Measurements from ENCODE around the gene TRIM71.
"Not testable (repeated sequence)": the region's sequence is repeated elsewhere in the genome, so short reads cannot be mapped to it uniquely, and the experiment has no call there.

The TRIM71 gene

DNA sequence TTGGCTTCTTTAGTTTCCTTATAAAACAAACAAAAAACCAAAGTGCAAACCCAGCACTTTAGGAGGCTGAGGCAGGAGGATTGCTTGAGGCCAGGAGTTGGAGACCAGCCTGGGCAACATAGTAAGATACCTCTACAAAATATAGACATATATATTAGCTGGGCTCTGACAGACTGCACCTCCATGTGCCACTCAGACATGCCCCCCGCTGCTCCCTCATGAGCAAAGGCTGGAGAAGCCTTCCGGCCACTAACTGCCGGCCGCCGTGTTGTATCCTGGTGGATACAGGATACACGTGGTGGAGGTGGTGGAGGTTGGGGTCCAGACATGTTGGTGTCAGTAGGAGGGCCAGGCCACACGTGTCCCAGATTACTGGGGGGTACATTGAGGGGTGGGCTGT, 104.3 kb downstream of the TRIM71 start:
- no peak overlapping the region for H3K4me3 ChIP-seq (ENCODE audit: low read depth, low read length)

DNA sequence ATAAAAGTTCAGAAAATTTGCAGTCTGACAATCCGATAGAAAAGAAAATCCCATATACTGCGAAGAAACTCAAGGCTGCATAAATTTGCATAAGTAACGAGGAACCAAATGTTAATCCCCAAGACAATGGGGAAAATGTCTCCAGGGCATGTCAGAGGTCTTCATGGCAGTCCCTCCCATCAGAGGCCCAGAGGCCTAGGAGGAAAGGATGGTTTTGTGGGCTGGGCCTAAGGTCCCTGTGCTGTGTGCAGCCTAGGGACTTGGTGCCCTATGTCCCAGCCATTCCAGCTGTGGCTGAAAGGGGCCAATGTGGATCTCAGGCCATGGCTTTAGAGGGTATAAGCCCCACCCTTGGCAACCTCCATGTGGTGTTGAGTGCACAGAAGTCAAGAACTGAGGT, 112.4 kb downstream of the TRIM71 start:
- no peak overlapping the region for H3K4me3 ChIP-seq (ENCODE audit: low read depth, low read length)

DNA sequence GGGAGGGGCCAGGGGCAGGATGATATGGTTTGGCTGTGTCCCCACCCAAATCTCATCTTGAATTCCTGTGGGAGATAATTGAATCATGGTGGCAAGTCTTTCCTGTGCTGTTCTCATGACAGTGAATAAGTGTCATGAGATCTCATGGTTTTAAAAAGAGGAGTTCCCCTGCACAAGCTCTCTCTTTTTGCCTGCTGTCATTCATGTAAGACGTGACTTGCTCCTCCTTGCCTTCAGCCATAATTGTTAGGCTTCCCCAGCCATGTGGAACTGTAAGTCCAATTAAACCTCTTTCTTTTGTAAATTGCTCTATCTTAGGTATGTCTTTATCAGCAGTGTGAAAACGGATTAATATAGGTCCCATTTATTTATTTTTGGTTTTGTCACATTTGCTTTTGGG, 113.5 kb downstream of the TRIM71 start:
- H3K4me3 ChIP-seq (ENCODE audit: low read depth, low read length) = not testable (repeated sequence)

DNA sequence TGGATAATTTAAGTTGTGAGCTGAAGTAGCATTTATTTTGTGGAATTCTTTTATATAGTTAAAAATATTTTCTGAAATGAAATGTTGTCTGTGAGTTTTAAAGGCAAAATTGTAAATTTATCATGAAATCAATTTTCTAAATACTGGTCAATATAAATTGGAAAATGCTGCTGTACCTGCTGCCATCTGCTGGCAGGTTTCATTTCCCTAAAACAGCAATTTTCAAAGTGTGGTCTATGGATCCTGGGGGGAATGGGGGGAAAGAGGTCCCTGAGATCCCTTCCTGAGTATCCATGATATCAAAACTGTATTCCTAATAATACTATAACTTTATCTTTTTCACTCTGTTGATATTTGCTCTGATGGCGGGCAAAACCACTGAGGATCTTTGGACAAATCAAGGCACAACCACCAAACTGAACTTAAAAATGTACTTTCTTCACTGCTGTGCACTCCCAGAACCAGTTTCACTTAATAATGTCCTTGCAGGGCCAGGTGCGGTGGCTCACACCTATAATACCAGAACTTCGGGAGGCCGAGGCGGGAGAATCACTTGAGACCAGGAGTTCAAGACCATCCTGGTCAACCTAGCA, 116.4 kb downstream of the TRIM71 start:
- H3K4me3 ChIP-seq (ENCODE audit: low read depth, low read length) = no peak overlapping the region

DNA sequence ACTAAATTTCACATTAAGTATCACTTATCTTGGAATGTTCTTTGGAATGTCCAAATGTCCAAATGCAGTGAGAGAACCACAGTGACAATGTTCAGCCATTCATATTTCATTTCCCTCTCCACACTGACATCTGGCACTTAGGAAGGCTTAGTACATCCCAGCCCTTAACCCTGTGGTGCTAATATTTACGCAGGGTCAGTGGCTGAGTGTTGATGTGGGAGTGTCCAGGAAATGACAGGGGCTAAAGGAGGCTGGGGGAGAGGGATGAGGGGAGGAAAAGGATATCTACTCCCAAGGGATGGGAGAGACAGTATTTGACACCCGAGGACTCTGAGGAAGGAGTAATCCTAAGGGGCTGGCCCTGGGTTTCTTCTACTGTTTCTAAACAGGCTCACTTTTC, 119.5 kb downstream of the TRIM71 start:
- no peak overlapping the region for H3K4me3 ChIP-seq (ENCODE audit: low read depth, low read length)

DNA sequence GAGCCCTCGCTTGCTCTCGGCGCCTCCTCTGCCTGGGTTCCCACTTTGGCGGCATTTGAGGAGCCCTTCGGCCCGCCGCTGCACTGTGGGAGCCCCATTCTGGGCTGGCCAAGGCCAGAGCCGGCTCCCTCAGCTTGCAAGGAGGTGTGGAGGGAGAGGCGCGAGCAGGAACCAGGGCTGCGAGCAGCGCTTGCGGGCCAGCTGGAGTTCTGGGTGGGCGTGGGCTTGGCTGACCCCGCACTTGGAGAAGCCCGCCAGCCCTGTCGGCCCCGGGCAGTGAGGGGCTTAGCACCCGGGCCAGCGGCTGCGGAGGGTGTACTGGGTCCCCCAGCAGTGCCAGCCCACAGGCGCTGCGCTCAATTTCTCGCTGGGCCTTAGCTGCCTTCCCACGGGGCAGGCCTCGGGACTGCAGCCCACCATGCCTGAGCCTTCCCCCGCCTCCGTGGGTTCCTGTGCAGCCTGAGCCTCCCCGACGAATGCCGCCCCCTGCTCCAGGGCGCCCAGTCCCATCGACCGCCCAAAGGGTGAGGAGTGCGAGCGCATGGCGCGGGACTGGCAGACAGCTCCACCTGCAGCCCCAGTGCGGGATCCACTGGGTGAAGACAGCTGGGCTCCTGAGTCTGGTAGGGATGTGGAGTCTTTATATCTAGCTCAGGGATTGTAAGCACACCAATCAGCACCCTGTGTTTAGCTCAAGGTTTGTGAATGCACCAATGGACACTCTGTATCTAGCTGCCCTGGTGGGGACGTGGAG, 121.9 kb downstream of the TRIM71 start:
- not testable (repeated sequence) for H3K4me3 ChIP-seq (ENCODE audit: low read depth, low read length)

DNA sequence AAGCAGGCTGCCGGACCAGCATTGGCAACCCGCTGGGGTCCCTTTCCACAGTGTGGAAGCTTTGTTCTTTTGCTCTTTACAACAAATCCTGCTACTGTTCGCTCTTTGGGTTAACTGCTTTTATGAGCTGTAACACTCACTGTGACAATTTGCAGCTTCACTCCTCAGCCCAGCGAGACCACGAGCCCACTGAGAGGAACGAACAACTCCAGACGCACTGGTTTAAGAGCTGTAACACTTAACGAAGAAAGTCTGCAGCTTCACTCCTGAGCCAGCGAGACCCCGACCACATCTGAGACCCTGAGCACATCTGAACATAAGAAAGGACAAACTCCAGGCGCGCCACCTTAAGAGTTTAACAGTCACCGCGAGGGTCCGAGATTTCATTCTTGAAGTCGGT, 122.9 kb downstream of the TRIM71 start:
- no peak overlapping the region for H3K4me3 ChIP-seq (ENCODE audit: low read depth, low read length)

DNA sequence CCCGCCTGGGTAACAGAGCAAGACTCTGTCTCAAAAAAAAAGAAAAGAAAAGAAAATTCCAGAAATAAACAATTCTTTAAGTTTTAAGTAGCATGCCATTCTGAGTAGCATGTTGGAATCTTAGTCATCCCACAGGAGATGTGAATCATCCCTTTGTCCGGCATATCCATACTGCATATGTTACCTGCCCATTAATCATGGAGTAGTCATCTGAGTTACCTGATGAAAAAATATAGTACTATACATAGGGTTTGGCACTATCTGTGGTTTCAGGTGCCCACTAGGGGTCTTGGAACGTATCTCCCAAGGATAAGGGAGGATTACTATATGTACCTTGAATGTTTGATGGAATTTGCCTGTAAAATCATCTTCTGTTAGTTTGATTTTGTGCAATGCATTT, 127.3 kb downstream of the TRIM71 start:
- no peak overlapping the region for H3K4me3 ChIP-seq (ENCODE audit: low read depth, low read length)

DNA sequence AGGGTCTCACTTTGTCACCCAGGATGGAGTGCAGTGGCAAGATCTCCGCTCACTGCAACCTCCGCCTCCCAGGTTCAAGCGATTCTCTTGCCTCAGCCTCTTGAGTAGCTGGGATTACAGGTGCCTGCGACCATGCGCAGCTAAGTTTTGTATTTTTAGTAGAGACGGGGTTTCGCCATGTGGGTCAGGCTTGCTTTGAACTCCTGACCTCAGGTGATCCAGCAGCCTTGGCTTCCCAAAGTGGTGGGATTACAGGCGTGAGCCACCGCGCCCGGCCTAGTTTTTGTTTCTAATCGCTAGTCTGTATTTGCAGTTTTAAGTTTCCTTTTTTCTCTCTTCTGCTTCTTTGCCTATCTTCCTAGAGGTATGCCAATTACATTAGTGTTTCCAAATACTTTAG, 127.8 kb downstream of the TRIM71 start:
- H3K4me3 ChIP-seq (ENCODE audit: low read depth, low read length) = not testable (repeated sequence)

DNA sequence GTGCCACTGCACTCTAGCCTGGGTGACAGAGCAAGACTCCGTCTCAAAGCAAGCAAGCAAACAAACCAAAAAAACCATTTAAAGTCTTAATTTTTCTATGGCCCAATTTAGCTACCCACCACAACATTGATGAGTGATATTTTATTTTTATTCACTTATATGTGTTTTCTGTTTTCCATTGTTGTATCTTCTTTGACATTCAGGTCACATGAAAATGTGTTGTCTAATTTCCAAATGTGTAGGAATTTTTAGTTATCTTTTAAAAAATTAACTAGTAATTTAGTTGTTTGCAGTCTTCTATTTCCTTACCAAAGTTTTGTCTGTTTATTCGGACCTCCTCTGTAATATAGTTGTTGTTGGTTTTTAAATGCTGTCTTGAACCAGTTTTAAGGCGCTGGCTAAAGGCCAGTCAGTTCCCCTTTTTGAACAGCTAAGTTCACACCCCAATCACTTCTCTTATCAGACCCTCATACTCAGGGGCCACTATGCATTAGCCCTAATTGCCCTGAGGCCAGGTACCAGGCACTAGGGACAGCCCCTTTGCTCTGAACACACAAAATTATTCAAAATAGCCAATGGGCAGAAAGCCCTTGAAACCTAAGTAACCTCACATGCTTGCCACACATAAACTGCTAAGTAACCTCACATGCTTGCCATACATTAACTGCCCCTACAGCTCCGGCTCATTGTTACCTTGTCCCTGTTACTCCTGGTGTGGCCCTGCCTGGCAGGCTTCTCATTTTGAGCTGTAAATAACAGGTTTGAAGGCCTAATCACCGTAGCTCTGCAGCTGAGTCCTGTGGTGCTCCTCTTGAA, 129.4 kb downstream of the TRIM71 start:
- no peak overlapping the region for H3K4me3 ChIP-seq (ENCODE audit: low read depth, low read length)
